Natural killer cell (primary cell): ENCODE data around the gene GFPT2. TPM values are rescaled to one million over a fixed set of nuclear protein-coding genes. Genes with fewer than 3 reads are reported as not detected.

Experiments
- ATAC-seq, 3 donors: fragments of 150-1000 bp in 2 of 3; fragments of 200-7000 bp in 1 of 3; cut with Tn5 transposase; 1 replicate in 1 of 3; 2 replicates in 2 of 3; pipeline ENCODE4 v1.10.0; 2021; ENCODE audit warnings: mild to moderate bottlenecking in 2 of 3, moderate library complexity in 2 of 3
- DNase-seq, 2 donors: peaks; one replicate each; pipeline versions ENCODE4 v3.0.0 to v3.0.0-alpha.2; 2013 to 2021; ENCODE audit warnings: mixed read lengths in 1 of 2
- H3K27ac ChIP-seq: one replicate; pipeline ENCODE4 v1.5.1; 2013; ENCODE audit warnings: mild to moderate bottlenecking, low read length
- H3K27me3 ChIP-seq: one replicate; pipeline ENCODE4 v1.6.1; 2013; ENCODE audit warnings: low read length; ENCODE audit not compliant: control insufficient read depth, insufficient read depth
- H3K36me3 ChIP-seq: one replicate; pipeline ENCODE4 v1.6.1; 2013; ENCODE audit warnings: low read length; ENCODE audit not compliant: control insufficient read depth, insufficient read depth
- H3K4me1 ChIP-seq: one replicate; pipeline ENCODE4 v1.6.1; 2013; ENCODE audit warnings: low read length; ENCODE audit not compliant: control insufficient read depth, insufficient read depth
- H3K4me3 ChIP-seq: one replicate; pipeline ENCODE4 v1.5.1; 2013; ENCODE audit warnings: low read length
- H3K9me3 ChIP-seq: one replicate; pipeline ENCODE4 v1.6.1; 2013; ENCODE audit warnings: low read length; ENCODE audit not compliant: control insufficient read depth, insufficient read depth
- H3K27ac Mint-ChIP-seq, 2 donors: one replicate each; pipeline ENCODE4 v1.8.0; 2022; ENCODE audit warnings: mild to moderate bottlenecking in 2 of 2, mixed read lengths in 2 of 2, moderate library complexity in 1 of 2
- H3K27me3 Mint-ChIP-seq, 2 donors: one replicate each; pipeline ENCODE4 v1.8.0; 2022; ENCODE audit warnings: low read depth in 2 of 2, mixed read lengths in 2 of 2
- H3K36me3 Mint-ChIP-seq: one replicate; pipeline ENCODE4 v1.8.0; 2022; ENCODE audit warnings: mixed read lengths
- H3K4me1 Mint-ChIP-seq, 2 donors: one replicate each; pipeline ENCODE4 v1.8.0; 2022; ENCODE audit warnings: mixed read lengths in 2 of 2
- H3K4me3 Mint-ChIP-seq: one replicate; pipeline ENCODE4 v1.8.0; 2022; ENCODE audit warnings: mild to moderate bottlenecking, moderate library complexity, mixed read lengths
- H3K9me3 Mint-ChIP-seq, 2 donors: one replicate each; pipeline ENCODE4 v1.8.0; 2022; ENCODE audit warnings: mixed read lengths in 2 of 2
- CTCF ChIP-seq: fragments of 200-600 bp; IDR thresholded peaks from one replicate; pipeline ENCODE4 v1.8.0; 2022; ENCODE audit warnings: antibody characterized with exemption
- WGBS: methylation state at CpG from one replicate; pipeline ENCODE4 v1.1.7; 2013; ENCODE audit warnings: missing lambda C conversion rate; ENCODE audit not compliant: insufficient coverage; 5-methylcytosine and 5-hydroxymethylcytosine counted together
- intact Hi-C: fragments of 100-400 bp; cut with micrococcal nuclease; formaldehyde crosslinking; loops from one replicate; pipeline ENCODE4 v1.14.2; 2022
- total RNA-seq, 4 donors: library from RNA; stranded (reverse); fragments of 120-200 nt in 1 of 4; gene quantifications; one replicate each; pipeline versions ENCODE4 v1.2.3 to v1.2.4, GENCODE V29; 2013 to 2022

The GFPT2 gene
- total RNA-seq, 3 donors from 2014 or later (not counting 1 experiment from before 2014, with no cell fraction given) = 0.56 to 0.86 TPM; not detected in 1

DNA sequence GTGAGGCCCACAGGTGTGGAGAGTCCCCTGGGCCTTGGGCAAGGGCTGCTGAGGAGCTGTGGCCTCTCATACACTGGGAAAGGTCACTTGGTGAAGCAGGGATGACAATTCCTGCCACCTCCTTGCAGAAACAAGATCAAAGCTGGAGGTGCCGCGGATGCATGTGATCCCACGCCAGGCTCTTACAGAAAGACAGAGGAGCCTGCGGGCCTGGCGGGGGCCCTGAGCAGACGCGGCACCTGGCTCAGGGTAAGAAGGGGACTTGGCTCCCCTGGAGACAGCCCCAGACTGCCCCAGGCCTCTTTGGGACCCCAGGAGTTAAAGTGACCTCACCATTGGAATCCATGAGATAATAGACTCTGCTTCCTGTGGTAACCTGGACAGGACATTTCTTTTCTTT is 4.8 kb downstream of the GFPT2 start:
- WGBS = 98% methylated on average over 7 of the region's 7 CpGs
- Mint-ChIP-seq H3K4me3 (no peak overlapping the region), H3K27ac (no peak overlapping the region), H3K4me1 (no peaks in the 10 kb centered on the region), H3K27me3 (peaks cover 19 to 32% of the 10 kb centered on the region in 2 donors), H3K36me3 (no peaks in the 10 kb centered on the region), H3K9me3 (no peaks in the 10 kb centered on the region)
- H3K27me3 ChIP-seq = peaks cover 7% of the 10 kb centered on the region
- no peak for TF ChIP-seq CTCF
- no peaks in the 10 kb centered on the region for H3K36me3 ChIP-seq
- peaks cover 7% of the 10 kb centered on the region for H3K4me1 ChIP-seq
- DNase-seq = no peak
- intact Hi-C loops = no loop called here
- no peak overlapping the region for H3K4me3 ChIP-seq
- no peak for ATAC-seq
- H3K9me3 ChIP-seq = no peaks in the 10 kb centered on the region
- H3K27ac ChIP-seq = no peak overlapping the region

GRCh38 chr5:180347702-180348101 is 5.4 kb downstream of the GFPT2 start:
- DNase-seq (no peak), ATAC-seq (no peak)
- Mint-ChIP-seq H3K36me3 (no peaks in the 10 kb centered on the region), H3K9me3 (no peaks in the 10 kb centered on the region), H3K27me3 (peaks cover 19 to 32% of the 10 kb centered on the region in 2 donors), H3K27ac (no peak overlapping the region), H3K4me1 (no peaks in the 10 kb centered on the region), H3K4me3 (no peak overlapping the region)
- Histone ChIP-seq H3K9me3 (no peaks in the 10 kb centered on the region), H3K4me3 (no peak overlapping the region), H3K4me1 (peaks cover 6% of the 10 kb centered on the region), H3K27ac (no peak overlapping the region), H3K36me3 (no peaks in the 10 kb centered on the region), H3K27me3 (peaks cover 7% of the 10 kb centered on the region)
- WGBS = 90% methylated on average over 10 of the region's 10 CpGs
- TF ChIP-seq CTCF = no peak
- intact Hi-C loops = no loop called here

- whole genome bisulfite sequencing = 92% methylated on average over 14 of the region's 14 CpGs
- no peaks in the 10 kb centered on the region for H3K9me3 ChIP-seq
- no peak for TF ChIP-seq CTCF
- Mint-ChIP-seq H3K27ac (no peak overlapping the region), H3K4me3 (no peak overlapping the region), H3K36me3 (no peaks in the 10 kb centered on the region), H3K9me3 (no peaks in the 10 kb centered on the region), H3K27me3 (peaks cover 21 to 24% of the 10 kb centered on the region in 2 donors), H3K4me1 (no peaks in the 10 kb centered on the region)
- no peak for DNase-seq
- H3K4me3 ChIP-seq = no peak overlapping the region
- H3K27ac ChIP-seq = no peak overlapping the region
- H3K36me3 ChIP-seq = no peaks in the 10 kb centered on the region
- ATAC-seq = no peak
- no peaks in the 10 kb centered on the region for H3K4me1 ChIP-seq
- intact Hi-C loops = no loop called here
- no peaks in the 10 kb centered on the region for H3K27me3 ChIP-seq
Observed at GRCh38 chr5:180346358-180346757, 6.8 kb downstream of the GFPT2 start.

GRCh38 chr5:180345781-180346180 is 7.4 kb downstream of the GFPT2 start:
- Histone ChIP-seq H3K27me3 (no peaks in the 10 kb centered on the region), H3K27ac (no peak overlapping the region), H3K4me1 (no peaks in the 10 kb centered on the region), H3K9me3 (no peaks in the 10 kb centered on the region), H3K4me3 (no peak overlapping the region), H3K36me3 (no peaks in the 10 kb centered on the region)
- Mint-ChIP-seq H3K9me3 (no peaks in the 10 kb centered on the region), H3K27me3 (peaks cover 19 to 21% of the 10 kb centered on the region in 2 donors), H3K27ac (no peak overlapping the region), H3K4me1 (no peaks in the 10 kb centered on the region), H3K4me3 (no peak overlapping the region), H3K36me3 (no peaks in the 10 kb centered on the region)
- intact Hi-C loops = no loop called here
- 86% methylated on average over 8 of the region's 8 CpGs for WGBS
- no peak for DNase-seq
- ATAC-seq = no peak
- TF ChIP-seq CTCF = no peak
